ENCODE data around the gene MICU1. TPM values are rescaled to one million over a fixed set of nuclear protein-coding genes. Genes with fewer than 3 reads are reported as not detected.

MICU1 gene
- polyA plus RNA-seq, 1 of the 3 experiments (the other 2 are of a cell fraction): 24.6 TPM

- Histone ChIP-seq H3K27me3 (ENCODE audit: insufficient read depth) (no peaks in the 10 kb centered on the region), H2AFZ (ENCODE audit: low read depth) (no peak overlapping the region), H3K79me2 (ENCODE audit: insufficient read depth) (no peaks in the 10 kb centered on the region), H3K36me3 (replicated peaks in 1 of 2; ENCODE audit: control insufficient read depth in 1 of 2, insufficient read depth in 2 of 2, low read length in 1 of 2) (peaks cover 0 to 14% of the 10 kb centered on the region in 2 experiments), H3K4me2 (no peak overlapping the region), H3K27ac (ENCODE audit: low read depth in 2 of 2, low read length in 1 of 2) (no peak overlapping the region), H3K4me1 (ENCODE audit: control insufficient read depth in 1 of 2, insufficient read depth in 2 of 2, low read depth in 1 of 2, low read length in 1 of 2) (no peaks in the 10 kb centered on the region), H4K20me1 (ENCODE audit: insufficient read depth) (no peaks in the 10 kb centered on the region), H3K4me3 (ENCODE audit: low read depth in 2 of 2, low read length in 1 of 2) (no peak overlapping the region), H3F3A (replicated peaks; ENCODE audit: insufficient read depth) (peaks cover 5% of the 10 kb centered on the region), H3K9me3 (0 out of 2 replicates have a peak, but pooled peaks cover 5% of the 10 kb centered on the region), H3K9ac (no peak overlapping the region), H3K9me2 (no peaks in the 10 kb centered on the region)
- POLR2A ChIA-PET: no interaction called here
- TF ChIP-seq USF2 (IDR thresholded peaks at IDR 0.05; ENCODE audit: borderline replicate concordance, low read depth, low read length): no peak
- no peak for TF ChIP-seq JUND (IDR thresholded peaks at IDR 0.05)
- no peak for TF ChIP-seq CTCF (IDR thresholded peaks at IDR 0.05)
- DNase-seq: no peak
- CTCF ChIA-PET: no interaction called here
- WGBS (ENCODE audit: low lambda C conversion rate): 66% methylated on average over 2 of the region's 2 CpGs
Observed at GRCh38 chr10:72508033-72508432, 117.8 kb downstream of the MICU1 start.

GRCh38 chr10:72506474-72506873, 119.4 kb downstream of the MICU1 start:
- DNase-seq: no peak
- Histone ChIP-seq H3K4me2 (no peak overlapping the region), H3K4me3 (ENCODE audit: low read depth in 2 of 2, low read length in 1 of 2) (no peak overlapping the region), H4K20me1 (ENCODE audit: insufficient read depth) (no peaks in the 10 kb centered on the region), H3K9me2 (no peaks in the 10 kb centered on the region), H3K79me2 (ENCODE audit: insufficient read depth) (no peaks in the 10 kb centered on the region), H3K9ac (no peak overlapping the region), H3K27ac (ENCODE audit: low read depth in 2 of 2, low read length in 1 of 2) (no peak overlapping the region), H3F3A (replicated peaks; ENCODE audit: insufficient read depth) (peaks cover 5% of the 10 kb centered on the region), H3K27me3 (ENCODE audit: insufficient read depth) (no peaks in the 10 kb centered on the region), H3K4me1 (ENCODE audit: control insufficient read depth in 1 of 2, insufficient read depth in 2 of 2, low read depth in 1 of 2, low read length in 1 of 2) (no peaks in the 10 kb centered on the region), H2AFZ (ENCODE audit: low read depth) (no peak overlapping the region), H3K36me3 (replicated peaks in 1 of 2; ENCODE audit: control insufficient read depth in 1 of 2, insufficient read depth in 2 of 2, low read length in 1 of 2) (peaks cover 0 to 14% of the 10 kb centered on the region in 2 experiments), H3K9me3 (0 out of 2 replicates have a peak, but pooled peaks cover 5% of the 10 kb centered on the region)
- ChIA-PET POLR2A (no interaction called here), CTCF (interaction anchor here (1.1 to 1.3 kb wide), 3 partner anchors 9 to 92 kb away, joined by 3 to 5 read pairs (median 3); no protein-coding TSS in a partner anchor)
- TF ChIP-seq IRF3 (IDR thresholded peaks at IDR 0.05; ENCODE audit: low read depth, low read length): no peak
- no peak for TF ChIP-seq CTCF (IDR thresholded peaks at IDR 0.05)
- no peak for TF ChIP-seq RCOR1 (IDR thresholded peaks at IDR 0.05; ENCODE audit: low read length)
- TF ChIP-seq NRF1 (IDR thresholded peaks at IDR 0.05; ENCODE audit: low read depth, low read length): no peak
- no peak for TF ChIP-seq ZBTB33 (IDR thresholded peaks at IDR 0.05; ENCODE audit: borderline replicate concordance, low read depth)
- no peak for TF ChIP-seq USF2 (IDR thresholded peaks at IDR 0.05; ENCODE audit: borderline replicate concordance, low read depth, low read length)
- no peak for TF ChIP-seq POLR2AphosphoS5 (IDR thresholded peaks at IDR 0.05; ENCODE audit: low read depth, low read length)
- TF ChIP-seq NFIC (IDR thresholded peaks at IDR 0.05; ENCODE audit: borderline replicate concordance): no peak
- TF ChIP-seq MXI1 (IDR thresholded peaks at IDR 0.05; ENCODE audit: low read depth, low read length): no peak
- TF ChIP-seq EZH2phosphoT487 (IDR thresholded peaks at IDR 0.05; ENCODE audit: borderline replicate concordance, low read depth): no peak
- TF ChIP-seq YY1 (IDR thresholded peaks at IDR 0.05; ENCODE audit: low read depth): no peak
- TF ChIP-seq JUND (IDR thresholded peaks at IDR 0.05): no peak
- TF ChIP-seq EP300 (IDR thresholded peaks at IDR 0.05; ENCODE audit: borderline replicate concordance in 1 of 2, low read depth in 1 of 2, low read length in 1 of 2): no peak
- TF ChIP-seq RFX5 (IDR thresholded peaks at IDR 0.05; ENCODE audit: low read length): no peak
- no peak for TF ChIP-seq SIN3A (IDR thresholded peaks at IDR 0.05; ENCODE audit: borderline replicate concordance, low read depth, low read length)
- no peak for TF ChIP-seq PBX3 (IDR thresholded peaks at IDR 0.05)
- no peak for TF ChIP-seq ELF1 (IDR thresholded peaks at IDR 0.05)
